Limb (tissue), 2 donors: Measurements from ENCODE around the gene LIMCH1.
A peak's percentile ranks its signal among the peaks of the same experiment; 100 is the strongest.

ENCODE experiments used
- DNase-seq, 2 donors: peaks; one replicate each; pipeline ENCODE4 v3.0.0-alpha.2; 2016; ENCODE audit errors: extremely low spot score in 2 of 2

LIMCH1 gene

GRCh38 chr4:41561244-41561643 lies 23.3 kb downstream of the LIMCH1 start:
- DNase-seq, result no peak

- no peak for DNase-seq
Measured at GRCh38 chr4:41567186-41567585, 29.2 kb downstream of the LIMCH1 start.

- DNase-seq, result no peak
Measured at GRCh38 chr4:41568363-41568762, 30.4 kb downstream of the LIMCH1 start.

- peak in 1 of 2 donors; percentile 54 for DNase-seq
Measured at GRCh38 chr4:41569961-41570360, 32.0 kb downstream of the LIMCH1 start.

- no peak for DNase-seq
Measured at GRCh38 chr4:41571422-41571821, 33.5 kb downstream of the LIMCH1 start.

- DNase-seq, result no peak
Measured at GRCh38 chr4:41572516-41572915, 34.6 kb downstream of the LIMCH1 start.

GRCh38 chr4:41572956-41573355 lies 35.0 kb downstream of the LIMCH1 start:
- DNase-seq, result no peak

- DNase-seq, result no peak
Measured at GRCh38 chr4:41573502-41574001, 35.6 kb downstream of the LIMCH1 start.

GRCh38 chr4:41575207-41575606 lies 37.2 kb downstream of the LIMCH1 start:
- DNase-seq, result no peak

- DNase-seq, result no peak
Measured at GRCh38 chr4:41575665-41576064, 37.7 kb downstream of the LIMCH1 start.

GRCh38 chr4:41579043-41579442 lies 41.1 kb downstream of the LIMCH1 start:
- no peak for DNase-seq

- no peak for DNase-seq
Measured at GRCh38 chr4:41579526-41579925, 41.6 kb downstream of the LIMCH1 start.

- no peak for DNase-seq
Measured at GRCh38 chr4:41580007-41580406, 42.0 kb downstream of the LIMCH1 start.

- no peak for DNase-seq
Measured at GRCh38 chr4:41586675-41587225, 48.8 kb downstream of the LIMCH1 start.

- no peak for DNase-seq
Measured at GRCh38 chr4:41587286-41587685, 49.3 kb downstream of the LIMCH1 start.

GRCh38 chr4:41590591-41590990 lies 52.6 kb downstream of the LIMCH1 start:
- peak in 1 of 2 donors; percentile 44 for DNase-seq

GRCh38 chr4:41594432-41594831 lies 56.5 kb downstream of the LIMCH1 start:
- peak in 1 of 2 donors; percentile 43 for DNase-seq

- DNase-seq, result no peak
Measured at GRCh38 chr4:41597494-41597893, 59.5 kb downstream of the LIMCH1 start.

- DNase-seq, result no peak
Measured at GRCh38 chr4:41598580-41598979, 60.6 kb downstream of the LIMCH1 start.

GRCh38 chr4:41599192-41599786 lies 61.3 kb downstream of the LIMCH1 start:
- no peak for DNase-seq

GRCh38 chr4:41600243-41600912 lies 62.4 kb downstream of the LIMCH1 start:
- DNase-seq, result no peak

- no peak for DNase-seq
Measured at GRCh38 chr4:41601025-41601424, 63.1 kb downstream of the LIMCH1 start.

GRCh38 chr4:41602113-41602512 lies 64.2 kb downstream of the LIMCH1 start:
- no peak for DNase-seq
